Measurements from ENCODE around the gene C9orf152.

C9orf152 gene

DNA sequence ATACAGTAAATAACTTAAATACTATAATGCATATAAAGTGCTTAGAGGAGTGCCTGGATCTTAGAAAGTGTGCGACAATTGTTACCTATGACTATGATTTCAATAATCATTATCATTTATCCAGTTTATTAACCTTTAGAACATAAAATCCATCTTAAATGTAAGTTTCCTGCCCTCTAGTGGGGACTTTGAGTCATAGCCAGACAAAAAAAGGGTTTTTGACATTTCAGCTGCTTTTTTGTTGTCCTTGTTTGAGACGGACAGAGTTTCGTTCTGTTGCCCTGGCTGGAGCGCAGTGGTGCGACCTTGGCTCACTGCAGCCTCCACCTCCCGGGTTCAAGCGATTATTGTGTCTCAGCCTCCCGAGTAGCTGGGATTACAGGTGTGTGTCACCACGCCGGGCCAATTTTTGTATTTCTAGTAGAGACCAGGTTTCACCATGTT is 9.7 kb upstream of the C9orf152 start:
- ATAC-seq: peak; percentile 42; the same call in 1 of the 3 replicates
- no peak for TF ChIP-seq ARNTL (CRISPR knock-in tag; IDR thresholded peaks at IDR 0.05; ENCODE audit: borderline replicate concordance, low read depth)
- no peak for TF ChIP-seq SNAI2 (CRISPR knock-in tag; IDR thresholded peaks at IDR 0.05)
- no peak for TF ChIP-seq PPARA (CRISPR knock-in tag; IDR thresholded peaks at IDR 0.05; ENCODE audit: borderline replicate concordance)

DNA sequence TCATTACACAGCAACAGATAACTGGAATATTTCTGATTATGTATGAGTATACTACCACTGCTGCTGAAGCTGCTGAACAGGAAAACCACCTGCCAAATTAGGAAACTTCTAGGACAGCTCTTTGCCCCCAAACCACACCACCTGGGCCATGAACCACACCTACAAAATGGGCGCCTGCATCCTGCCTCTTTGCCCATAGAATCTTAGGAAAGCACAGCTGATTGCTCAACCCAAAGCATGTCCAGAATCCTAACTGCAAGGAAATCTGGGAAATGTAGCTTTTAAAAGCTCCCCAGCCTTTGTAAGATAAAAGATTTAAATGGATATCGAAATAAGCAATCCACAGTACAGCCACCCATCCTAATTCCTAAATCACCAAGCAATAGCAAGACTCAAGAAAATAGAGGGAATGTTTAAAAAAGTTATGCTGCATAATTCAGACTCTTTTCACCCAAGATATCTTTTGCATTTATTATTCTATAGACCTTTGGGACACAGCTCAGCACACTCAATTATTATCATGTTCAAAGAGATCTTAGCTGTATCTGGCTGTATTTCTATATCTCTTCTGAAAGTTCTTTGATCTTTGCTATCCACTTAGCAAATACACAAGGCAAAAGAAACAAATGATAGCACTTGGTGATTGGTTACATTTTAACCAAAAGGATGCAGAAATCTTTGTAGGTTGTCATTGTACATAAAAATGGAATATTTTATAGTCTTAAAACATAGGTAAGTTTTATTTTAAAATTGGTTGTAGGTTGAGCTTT is 6.8 kb upstream of the C9orf152 start:
- TF ChIP-seq, protein P1, sequence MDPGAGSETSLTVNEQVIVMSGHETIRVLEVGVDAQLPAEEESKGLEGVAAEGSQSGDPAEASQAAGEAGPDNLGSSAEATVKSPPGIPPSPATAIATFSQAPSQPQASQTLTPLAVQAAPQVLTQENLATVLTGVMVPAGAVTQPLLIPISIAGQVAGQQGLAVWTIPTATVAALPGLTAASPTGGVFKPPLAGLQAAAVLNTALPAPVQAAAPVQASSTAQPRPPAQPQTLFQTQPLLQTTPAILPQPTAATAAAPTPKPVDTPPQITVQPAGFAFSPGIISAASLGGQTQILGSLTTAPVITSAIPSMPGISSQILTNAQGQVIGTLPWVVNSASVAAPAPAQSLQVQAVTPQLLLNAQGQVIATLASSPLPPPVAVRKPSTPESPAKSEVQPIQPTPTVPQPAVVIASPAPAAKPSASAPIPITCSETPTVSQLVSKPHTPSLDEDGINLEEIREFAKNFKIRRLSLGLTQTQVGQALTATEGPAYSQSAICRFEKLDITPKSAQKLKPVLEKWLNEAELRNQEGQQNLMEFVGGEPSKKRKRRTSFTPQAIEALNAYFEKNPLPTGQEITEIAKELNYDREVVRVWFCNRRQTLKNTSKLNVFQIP (CRISPR knock-in tag; IDR thresholded peaks at IDR 0.05; ENCODE audit: borderline replicate concordance, low read depth): no peak
- TF ChIP-seq ZNF70 (CRISPR knock-in tag; IDR thresholded peaks at IDR 0.05) (no peak), ZFP3 (CRISPR knock-in tag; IDR thresholded peaks at IDR 0.05) (no peak)
- no peak for ATAC-seq

DNA sequence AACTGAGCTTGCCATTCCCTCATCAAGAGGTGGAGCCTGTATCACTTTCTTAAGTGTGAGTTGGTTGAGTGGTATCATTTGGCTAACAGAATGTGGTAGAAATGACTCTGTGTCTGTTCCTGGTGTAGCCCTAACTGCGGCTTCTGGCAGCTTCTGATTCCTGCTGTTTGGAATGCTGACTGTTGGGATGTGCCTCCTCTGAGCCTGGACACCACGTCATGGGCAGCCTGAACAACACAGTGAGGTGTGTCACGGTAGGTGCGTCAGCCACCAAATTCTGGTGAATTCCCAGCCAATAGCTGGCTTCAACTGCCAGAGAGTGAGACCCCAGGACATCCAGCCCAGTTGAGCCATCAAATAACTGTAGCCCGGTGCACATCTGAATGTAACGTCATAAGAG is 6.1 kb upstream of the C9orf152 start:
- TF ChIP-seq TCF4 (CRISPR knock-in tag; IDR thresholded peaks at IDR 0.05; ENCODE audit: borderline replicate concordance): no peak
- TF ChIP-seq, protein P1 (CRISPR knock-in tag; IDR thresholded peaks at IDR 0.05; ENCODE audit: borderline replicate concordance, low read depth): no peak
- no peak for TF ChIP-seq ZFP3 (CRISPR knock-in tag; IDR thresholded peaks at IDR 0.05)
- TF ChIP-seq GLIS3 (CRISPR knock-in tag; IDR thresholded peaks at IDR 0.05): no peak
- no peak for TF ChIP-seq ZNF565 (CRISPR knock-in tag; conservative IDR thresholded peaks at IDR 0.05; ENCODE audit: low read depth)

DNA sequence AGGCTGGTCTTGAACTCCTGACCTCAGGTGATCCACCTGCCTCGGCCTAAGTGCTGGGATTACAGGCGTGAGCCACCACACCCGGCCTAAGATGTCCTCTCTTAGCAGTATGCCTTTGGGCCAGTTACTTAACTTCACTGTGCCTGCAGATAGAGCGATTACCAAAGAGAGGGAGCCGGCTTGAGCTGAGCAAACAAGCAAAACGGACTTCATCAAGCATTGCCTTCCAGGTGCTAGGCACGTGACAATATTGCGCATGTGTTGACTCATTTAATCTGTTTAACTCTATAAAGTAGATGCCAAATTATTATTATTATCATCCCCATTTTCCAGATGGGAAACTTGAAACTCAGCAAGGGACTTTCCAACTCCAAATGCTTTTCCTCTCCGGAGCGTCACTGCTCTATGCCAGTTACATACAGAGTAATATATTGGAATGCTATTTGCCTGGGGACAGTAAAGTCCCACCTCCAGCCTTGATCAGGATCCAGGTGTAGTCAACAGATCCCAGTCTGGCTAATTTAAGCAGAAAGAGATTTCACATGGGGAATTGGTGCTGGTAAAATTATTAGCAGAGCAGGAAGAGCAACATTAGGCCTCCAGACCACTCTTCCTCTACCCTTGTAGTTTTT is 5.6 kb upstream of the C9orf152 start:
- no peak for ATAC-seq
- TF ChIP-seq, protein P2, sequence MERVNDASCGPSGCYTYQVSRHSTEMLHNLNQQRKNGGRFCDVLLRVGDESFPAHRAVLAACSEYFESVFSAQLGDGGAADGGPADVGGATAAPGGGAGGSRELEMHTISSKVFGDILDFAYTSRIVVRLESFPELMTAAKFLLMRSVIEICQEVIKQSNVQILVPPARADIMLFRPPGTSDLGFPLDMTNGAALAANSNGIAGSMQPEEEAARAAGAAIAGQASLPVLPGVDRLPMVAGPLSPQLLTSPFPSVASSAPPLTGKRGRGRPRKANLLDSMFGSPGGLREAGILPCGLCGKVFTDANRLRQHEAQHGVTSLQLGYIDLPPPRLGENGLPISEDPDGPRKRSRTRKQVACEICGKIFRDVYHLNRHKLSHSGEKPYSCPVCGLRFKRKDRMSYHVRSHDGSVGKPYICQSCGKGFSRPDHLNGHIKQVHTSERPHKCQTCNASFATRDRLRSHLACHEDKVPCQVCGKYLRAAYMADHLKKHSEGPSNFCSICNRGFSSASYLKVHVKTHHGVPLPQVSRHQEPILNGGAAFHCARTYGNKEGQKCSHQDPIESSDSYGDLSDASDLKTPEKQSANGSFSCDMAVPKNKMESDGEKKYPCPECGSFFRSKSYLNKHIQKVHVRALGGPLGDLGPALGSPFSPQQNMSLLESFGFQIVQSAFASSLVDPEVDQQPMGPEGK (CRISPR knock-in tag; IDR thresholded peaks at IDR 0.05; ENCODE audit: borderline replicate concordance): no peak
- TF ChIP-seq ZNF565 (CRISPR knock-in tag; conservative IDR thresholded peaks at IDR 0.05; ENCODE audit: low read depth) (no peak), BACH2 (CRISPR knock-in tag; IDR thresholded peaks at IDR 0.05; ENCODE audit: borderline replicate concordance) (no peak), ZNF70 (CRISPR knock-in tag; IDR thresholded peaks at IDR 0.05) (no peak)

More for the DNA sequence above, 6.1 kb upstream of the C9orf152 start:
- no peak for ATAC-seq

DNA sequence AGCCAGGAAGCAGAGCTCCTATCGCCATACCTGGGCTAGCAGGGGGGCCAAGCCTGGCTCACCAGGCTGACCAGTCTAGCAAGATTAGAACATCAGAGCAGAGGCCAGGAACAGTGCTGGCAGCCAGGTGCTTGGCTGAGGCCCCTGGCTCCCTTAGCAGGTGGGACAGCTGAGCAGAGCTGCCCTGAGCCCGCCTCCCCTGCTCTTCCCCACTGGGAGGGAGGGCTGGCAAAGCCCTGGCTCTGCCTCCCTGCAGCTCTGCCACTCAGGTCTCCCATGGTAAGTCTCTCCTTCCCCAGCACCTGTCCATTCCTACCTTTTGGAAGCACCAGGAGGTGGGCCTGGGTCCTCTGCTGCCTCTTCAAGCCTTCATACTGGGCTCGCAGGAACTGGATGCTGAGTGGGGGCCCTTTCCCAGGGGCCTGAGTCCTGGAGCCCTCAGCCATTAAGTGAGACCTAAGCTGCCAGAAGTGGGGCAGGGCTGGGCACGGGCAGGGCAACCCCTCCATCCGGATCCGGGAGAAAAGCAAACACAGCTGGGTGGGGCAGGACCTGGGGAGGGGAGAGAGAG is 803 bp downstream of the C9orf152 start:
- no peak for ATAC-seq

More for the DNA sequence above, 803 bp downstream of the C9orf152 start:
- TF ChIP-seq, protein P3, sequence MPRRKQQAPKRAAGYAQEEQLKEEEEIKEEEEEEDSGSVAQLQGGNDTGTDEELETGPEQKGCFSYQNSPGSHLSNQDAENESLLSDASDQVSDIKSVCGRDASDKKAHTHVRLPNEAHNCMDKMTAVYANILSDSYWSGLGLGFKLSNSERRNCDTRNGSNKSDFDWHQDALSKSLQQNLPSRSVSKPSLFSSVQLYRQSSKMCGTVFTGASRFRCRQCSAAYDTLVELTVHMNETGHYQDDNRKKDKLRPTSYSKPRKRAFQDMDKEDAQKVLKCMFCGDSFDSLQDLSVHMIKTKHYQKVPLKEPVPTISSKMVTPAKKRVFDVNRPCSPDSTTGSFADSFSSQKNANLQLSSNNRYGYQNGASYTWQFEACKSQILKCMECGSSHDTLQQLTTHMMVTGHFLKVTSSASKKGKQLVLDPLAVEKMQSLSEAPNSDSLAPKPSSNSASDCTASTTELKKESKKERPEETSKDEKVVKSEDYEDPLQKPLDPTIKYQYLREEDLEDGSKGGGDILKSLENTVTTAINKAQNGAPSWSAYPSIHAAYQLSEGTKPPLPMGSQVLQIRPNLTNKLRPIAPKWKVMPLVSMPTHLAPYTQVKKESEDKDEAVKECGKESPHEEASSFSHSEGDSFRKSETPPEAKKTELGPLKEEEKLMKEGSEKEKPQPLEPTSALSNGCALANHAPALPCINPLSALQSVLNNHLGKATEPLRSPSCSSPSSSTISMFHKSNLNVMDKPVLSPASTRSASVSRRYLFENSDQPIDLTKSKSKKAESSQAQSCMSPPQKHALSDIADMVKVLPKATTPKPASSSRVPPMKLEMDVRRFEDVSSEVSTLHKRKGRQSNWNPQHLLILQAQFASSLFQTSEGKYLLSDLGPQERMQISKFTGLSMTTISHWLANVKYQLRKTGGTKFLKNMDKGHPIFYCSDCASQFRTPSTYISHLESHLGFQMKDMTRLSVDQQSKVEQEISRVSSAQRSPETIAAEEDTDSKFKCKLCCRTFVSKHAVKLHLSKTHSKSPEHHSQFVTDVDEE (CRISPR knock-in tag; IDR thresholded peaks at IDR 0.05): no peak
- TF ChIP-seq ZNF8 (CRISPR knock-in tag; IDR thresholded peaks at IDR 0.05) (no peak), ZNF565 (CRISPR knock-in tag; conservative IDR thresholded peaks at IDR 0.05; ENCODE audit: low read depth) (no peak), BACH2 (CRISPR knock-in tag; IDR thresholded peaks at IDR 0.05; ENCODE audit: borderline replicate concordance) (no peak)
- TF ChIP-seq, protein P1 (CRISPR knock-in tag; IDR thresholded peaks at IDR 0.05; ENCODE audit: borderline replicate concordance, low read depth): no peak

Measured in SK-N-SH treated with all-trans-retinoic acid at 6 μM for 48 hours (cell line).